Activated CD4-positive, alpha-beta T cell treated with anti-CD3 and anti-CD28 coated beads for 4 hours (primary cell): ENCODE results near the gene HERPUD1.
"Not testable (repeated sequence)": the region's sequence is repeated elsewhere in the genome, so short reads cannot be mapped to it uniquely, and the experiment has no call there.

Experiments used
- DNase-seq, 2 donors: peaks; one replicate each; pipeline ENCODE4 v3.0.0-alpha.2; 2020

Gene HERPUD1

DNA sequence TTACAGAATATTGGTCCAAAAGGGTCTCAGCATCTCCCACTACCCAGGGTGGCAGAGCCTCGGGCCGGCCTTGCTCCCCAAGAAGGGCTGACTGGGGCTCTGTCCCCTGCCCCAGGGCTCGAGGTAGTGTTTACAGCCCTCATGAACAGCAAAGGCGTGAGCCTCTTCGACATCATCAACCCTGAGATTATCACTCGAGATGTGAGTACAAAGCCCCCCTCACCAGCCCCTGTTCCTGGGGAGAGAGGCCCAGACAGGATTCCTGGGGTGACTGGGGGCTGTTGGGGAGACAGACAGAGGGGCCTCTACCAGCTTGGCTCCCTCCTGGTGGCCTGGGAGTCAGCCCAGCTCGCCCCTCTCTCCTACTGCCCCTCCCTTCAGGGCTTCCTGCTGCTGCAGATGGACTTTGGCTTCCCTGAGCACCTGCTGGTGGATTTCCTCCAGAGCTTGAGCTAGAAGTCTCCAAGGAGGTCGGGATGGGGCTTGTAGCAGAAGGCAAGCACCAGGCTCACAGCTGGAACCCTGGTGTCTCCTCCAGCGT, 51.3 kb downstream of the HERPUD1 start:
- DNase-seq, result no peak

DNA sequence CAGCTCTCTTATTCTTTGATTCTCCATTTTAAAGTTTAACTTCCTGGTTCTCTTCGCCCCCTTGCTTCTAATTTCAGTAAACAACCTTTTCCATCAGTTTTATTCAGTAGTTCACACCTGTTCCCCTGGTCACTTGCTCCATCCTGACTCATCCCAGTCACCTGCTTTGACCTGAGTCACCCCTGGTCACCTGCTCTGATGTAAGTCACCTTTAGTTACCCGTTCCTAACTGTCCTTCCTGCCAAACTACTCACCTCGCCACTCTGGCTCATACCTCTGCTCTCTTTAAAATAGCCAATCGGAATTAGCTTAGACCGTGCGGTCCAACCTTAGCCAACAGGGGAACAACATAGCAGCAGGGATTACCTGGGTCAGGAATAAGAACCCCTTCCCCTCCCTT, 52.7 kb downstream of the HERPUD1 start:
- DNase-seq, result no peak

- no peak for DNase-seq
Measured at GRCh38 chr16:56985288-56985961, 53.5 kb downstream of the HERPUD1 start.

DNA sequence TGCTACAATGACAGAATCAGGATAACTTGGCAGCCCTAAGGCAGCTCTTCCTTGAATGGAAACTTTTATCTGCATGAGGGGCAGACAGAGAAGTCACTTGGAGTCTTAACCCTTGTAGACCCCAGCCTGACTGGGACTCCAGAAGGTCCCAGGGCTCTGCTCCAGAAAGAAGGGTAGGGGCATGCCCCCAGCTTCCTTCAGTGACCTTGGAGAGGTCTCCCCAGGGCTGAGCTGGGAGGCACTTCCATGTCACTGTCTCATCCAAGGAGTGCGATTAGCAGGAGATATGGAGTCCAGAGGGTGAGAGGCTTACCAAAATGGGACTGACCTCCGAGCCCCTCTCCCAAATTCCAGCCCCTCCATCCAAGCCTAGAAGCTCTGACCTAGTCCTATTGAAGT, 54.0 kb downstream of the HERPUD1 start:
- DNase-seq, result no peak

DNA sequence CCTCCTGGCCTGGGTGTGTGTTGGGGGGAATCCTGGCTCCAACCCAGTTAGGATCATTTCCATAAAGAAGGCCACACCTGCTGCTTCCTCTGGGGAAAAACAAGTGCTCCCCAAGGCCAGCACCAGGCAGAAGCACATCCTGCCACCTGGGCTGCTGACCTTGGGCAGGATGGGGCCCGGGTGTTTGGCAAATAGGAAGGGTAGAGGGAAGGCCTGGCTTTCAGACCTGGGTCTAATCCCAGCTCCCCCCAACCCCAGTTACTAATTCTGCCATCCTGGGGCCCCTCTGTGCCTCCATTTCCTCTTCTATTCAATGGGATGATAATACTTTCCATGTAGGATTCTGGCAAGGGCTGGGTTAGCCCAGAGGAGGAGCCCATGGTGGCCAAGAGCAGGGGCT, 54.4 kb downstream of the HERPUD1 start:
- DNase-seq, result no peak

GRCh38 chr16:56986908-56987307, 55.0 kb downstream of the HERPUD1 start:
- not testable (repeated sequence) for DNase-seq

GRCh38 chr16:56987692-56988091, 55.8 kb downstream of the HERPUD1 start:
- no peak for DNase-seq

DNA sequence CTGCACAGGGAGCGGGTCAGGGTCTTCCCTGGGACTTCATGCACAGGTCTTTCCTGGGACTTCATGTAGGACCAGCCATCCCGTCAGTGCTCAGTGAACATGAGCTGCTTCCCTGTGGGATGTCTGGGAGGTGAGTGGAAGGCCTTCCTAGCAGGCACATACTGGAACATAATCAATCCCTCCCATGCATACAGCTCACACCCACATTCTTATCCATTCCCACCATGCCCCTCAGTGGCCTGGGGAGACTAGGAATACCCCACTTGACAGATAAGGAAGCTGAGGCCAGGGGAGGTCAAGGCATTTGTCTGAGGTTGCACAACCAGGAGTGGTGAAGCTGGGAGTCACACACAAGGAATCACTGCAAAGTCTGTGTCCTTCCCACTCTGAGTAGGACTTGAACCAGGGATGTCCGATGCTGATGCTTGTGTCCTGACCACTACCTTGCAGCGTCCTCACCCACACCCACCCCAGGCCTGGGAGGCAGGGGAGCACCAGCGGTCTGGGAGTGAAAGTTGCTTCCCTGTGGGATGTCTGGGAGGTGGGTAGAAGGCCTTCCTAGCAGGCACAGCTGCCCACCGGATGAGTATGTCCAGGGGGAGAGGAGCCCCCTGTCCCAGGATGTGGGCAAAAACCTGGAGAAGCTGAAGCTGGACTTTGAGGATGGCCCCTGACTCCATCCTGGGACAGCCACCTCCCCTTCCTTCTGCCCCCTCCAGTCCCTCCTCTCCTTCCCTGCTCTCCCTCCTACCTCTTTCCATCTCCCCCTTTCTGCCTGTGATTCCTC, 56.4 kb downstream of the HERPUD1 start:
- DNase-seq, result no peak

- DNase-seq, result peak; percentile 96 to 97
Measured at GRCh38 chr16:56988948-56989945, 57.3 kb downstream of the HERPUD1 start, which contains the start of gene NLRC5. NLRC5 (plus strand) TSS chr16:56989557; CDS start chr16:57020713, 31,156 bp downstream.

DNA sequence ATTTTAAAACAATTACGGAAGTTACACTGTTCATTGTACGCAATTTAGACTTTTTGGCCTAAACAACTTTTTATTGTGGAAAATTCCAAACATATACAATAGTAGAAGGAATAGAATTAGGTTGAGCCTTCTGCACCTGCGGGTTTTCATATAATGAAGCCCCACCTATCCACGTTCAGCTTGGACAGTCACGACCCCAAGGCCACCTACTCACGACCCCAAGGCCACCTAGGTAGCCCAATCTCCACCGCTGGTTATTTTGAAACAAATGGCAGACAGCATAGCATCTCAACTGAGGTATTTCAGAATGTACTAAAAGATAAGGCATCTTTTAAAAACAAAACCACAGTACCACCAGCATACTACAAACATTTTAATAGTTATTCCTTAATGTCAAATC, 58.0 kb downstream of the HERPUD1 start:
- no peak for DNase-seq

GRCh38 chr16:56990407-56991286, 58.7 kb downstream of the HERPUD1 start:
- DNase-seq, result no peak

DNA sequence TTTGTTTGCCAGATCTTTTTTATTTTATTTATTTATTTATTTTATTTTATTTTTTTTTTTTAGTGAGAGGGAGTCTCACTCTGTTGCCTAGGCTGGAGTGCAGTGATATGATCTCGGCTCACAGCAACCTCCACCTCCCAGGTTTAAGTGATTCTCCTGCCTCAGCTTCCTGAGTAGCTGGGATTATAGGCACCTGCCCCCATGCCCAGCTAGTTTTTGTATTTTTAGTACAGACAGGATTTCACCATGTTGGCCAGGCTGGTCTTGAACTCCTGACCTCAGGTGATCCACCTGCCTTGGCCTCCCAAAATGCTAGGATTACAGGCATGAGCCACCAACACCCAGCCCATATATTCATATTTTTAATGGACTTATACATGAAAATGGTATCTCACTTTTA, 60.5 kb downstream of the HERPUD1 start:
- not testable (repeated sequence) for DNase-seq

DNA sequence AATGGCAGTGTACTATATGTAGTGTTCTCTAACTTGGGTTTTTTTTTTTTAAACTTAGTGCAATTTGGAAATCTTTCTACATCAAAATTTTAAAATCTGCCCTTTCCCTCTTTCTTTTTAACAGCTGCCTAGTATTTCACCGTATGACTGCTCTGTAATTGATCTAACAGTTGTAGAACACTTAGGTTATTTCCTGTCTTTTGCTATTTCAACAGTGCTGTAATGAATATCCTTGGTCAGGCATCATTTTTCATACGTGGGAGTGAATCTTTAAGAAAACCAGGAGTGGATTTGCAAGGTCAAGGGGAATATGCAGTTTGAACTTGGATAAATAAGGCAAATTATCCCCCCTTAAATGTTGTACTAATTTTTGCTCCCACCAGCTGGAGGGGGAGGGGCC, 61.3 kb downstream of the HERPUD1 start:
- DNase-seq, result no peak

- DNase-seq, result no peak
Measured at GRCh38 chr16:56994311-56994710, 62.4 kb downstream of the HERPUD1 start.
